Measurements from ENCODE around the gene OXGR1.
"Not testable (repeated sequence)": the region's sequence is repeated elsewhere in the genome, so short reads cannot be mapped to it uniquely, and the experiment has no call there.

Gene OXGR1

DNA sequence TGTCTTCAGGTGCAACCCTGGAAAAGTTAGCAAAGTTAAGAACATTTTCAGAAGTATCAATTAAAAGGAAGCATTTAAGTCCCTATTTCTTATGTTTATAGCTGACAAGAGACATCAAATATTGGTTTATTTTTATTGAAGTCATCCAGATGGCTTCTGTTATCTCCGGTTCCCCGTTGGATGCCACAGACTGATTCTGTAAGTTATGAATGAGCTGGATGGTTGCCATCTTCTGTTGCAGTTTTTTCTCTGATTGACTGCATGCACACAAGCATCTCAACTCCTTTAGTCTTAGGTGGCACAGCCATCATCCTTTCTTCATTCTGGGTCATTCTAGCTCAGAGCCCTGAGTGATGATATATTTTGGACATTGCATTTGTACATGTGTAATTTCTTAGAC is 10.6 kb upstream of the OXGR1 start:
- FAIRE-seq: no peak

DNA sequence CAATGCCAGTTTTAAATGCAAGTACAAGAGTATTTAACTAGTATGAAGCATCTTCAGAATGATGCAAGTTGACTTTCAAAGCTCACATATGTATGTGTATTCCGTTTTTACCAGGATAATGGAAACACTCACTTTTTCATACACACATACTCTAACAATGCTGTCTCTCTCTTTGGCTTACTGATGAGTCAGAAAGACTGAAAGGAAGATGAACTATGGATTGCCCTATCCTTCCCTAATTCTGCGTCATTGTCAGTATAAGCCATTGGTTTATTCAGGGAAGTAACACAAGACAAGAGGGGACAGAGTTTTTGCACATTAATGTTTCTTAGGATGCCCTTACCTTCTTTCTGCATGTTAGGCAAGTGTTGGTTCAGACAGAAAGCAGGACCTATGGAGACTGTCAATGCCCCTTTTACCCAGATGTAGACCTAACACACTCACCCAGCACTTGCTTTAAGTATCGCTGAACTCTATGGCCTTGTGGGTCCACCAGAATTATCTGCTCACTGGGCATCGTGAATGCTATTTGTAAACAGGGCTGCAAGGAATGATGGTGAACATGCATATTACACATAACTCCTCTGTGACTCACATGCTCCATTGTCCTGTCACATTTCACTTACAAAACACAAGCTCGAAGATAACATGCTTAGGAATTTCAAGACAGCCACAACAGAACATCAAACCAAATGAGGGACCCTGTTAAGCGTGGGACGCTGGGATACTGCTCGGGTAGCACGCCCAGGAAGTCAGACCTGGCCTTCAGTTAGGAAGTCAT is 10.0 kb upstream of the OXGR1 start:
- no peak for FAIRE-seq

DNA sequence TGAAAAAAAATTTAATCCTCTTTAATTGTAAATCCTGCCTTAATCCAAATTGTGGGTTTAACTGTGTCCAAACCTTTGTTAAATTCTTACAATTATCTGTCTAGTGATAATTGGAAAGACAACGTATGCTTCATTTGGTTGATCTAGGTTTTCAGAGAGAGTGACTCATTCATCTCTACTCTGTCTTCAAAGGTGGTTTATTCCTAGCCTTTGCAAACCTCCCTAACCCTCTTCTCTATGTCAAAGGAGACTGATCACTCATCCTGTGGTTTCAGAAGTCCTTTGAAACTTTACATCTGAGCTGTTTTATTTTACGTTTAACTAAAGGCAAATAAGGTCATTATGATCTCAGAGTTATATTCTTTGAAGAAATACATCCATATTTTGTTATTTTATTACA is 8.8 kb upstream of the OXGR1 start:
- no peak for FAIRE-seq

DNA sequence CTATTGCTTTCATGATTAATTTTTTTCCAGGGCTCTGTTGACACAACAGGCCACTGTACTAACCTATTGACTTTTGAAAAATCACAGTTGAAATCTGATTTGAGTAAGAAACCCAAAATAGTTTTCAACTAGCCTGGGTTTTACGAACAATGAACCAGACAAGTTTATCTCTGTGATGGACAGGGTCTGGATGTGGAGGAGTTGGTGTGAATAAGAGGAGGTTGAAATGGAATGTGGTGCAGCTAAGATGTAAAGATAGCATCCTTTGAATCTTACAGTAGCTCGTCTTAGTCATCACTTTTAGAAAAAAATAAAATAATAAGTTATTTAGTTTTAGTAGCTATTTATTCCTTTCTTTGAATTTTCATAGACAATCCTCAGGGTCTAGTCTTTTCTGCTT is 8.3 kb upstream of the OXGR1 start:
- no peak for FAIRE-seq

DNA sequence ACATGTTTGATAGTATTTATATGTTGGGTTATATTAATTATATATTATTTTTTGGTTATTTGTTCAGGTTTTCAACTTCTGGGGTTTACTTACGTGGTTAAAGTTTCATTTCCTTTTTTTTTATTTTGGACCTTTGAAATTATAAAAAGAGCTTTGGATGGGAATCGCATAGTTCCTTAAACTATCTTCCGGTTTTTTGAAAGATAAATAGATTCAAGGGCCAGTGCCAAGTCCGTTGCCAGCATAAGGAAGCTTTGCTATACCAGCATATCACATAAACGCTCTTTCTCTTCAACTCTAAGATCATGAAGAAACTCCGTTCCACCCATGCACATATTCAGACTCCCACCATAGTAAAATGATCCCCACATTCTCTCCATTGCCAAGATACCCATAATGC is 7.4 kb upstream of the OXGR1 start:
- no peak for FAIRE-seq

DNA sequence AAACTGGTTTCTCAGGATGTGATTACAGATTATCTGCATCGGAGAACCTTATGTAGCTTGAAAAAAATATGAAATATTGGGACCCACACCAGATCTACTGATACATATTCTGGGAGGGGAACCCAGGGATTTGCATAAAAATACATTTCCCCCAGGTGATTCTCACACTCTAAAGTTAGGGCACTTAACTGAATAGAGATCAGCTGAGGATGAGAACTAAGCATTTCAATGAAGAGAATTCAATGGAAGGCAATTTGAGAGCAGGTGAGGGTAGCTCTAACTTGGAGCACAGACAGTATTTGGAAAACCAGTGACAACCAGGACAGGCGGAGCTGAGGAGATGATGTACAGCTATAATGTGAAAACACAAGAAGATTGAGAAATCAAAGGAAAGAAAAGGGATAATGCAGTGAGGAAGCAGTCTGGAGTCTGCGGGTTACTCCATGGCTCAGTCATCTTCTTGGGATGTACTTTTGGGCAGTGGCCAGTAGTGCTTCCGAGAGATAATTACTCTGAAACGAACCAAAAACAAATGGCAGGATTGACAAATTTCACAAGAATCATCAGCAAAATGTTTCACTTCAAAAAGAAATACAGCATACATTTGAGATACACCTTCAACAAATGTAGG is 6.1 kb upstream of the OXGR1 start:
- no peak for FAIRE-seq

DNA sequence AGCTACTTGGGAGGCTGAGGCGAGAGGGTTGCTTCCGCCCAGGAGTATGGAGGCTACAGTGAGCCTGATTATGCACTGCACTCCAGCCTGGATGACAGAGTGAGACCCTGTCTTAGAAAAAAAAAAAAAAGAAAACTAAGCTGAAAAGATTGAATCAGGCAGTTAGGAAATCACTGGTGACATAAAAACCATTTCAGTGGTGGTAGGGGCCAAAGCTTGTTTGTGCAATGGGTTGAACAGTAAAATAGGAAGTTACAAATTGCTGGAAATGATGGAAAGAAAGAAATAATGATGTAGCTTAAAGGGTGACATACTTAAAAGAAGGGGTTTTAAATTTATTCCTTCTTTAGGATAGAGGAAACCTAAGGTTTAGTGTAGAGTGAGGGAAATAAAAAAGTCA is 4.8 kb upstream of the OXGR1 start:
- no peak for FAIRE-seq

DNA sequence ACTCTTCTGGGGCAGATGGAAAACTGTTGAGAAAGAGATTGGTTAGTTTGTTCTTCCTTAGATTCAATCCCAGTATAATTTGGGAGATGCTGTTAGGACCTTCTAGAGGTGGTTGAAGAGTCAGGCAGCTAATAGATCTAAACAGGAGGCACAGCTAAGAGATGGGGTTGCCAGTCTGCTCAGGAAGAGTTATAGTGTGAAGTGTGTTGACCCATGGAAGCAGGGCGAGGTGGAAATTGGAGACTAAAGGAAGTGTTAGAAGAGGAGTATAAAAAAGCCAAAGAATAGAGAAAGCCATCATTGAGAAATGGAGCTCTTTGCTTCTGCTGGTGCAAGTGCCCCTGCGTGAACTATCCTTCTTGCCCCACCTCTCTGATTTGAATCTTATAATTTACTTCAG is 3.8 kb upstream of the OXGR1 start:
- FAIRE-seq: no peak

DNA sequence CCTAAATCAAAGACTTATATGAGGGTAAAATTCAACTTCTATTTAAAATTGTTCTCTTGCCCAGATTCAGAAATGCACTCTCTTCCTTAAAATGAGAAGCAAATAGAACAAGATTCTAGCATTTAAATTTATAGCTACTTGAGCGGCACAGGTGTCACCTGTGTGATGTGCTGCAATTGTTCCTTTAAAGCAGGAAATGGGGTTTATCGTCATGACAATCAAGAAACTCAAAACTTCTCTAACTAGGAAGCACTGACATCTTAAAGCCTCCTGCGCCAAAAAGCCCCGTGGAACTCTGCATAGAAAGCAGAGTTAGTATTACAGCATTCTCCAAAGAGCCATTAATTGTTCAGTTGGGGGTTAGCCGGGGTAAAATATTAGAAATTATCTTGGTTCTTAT is 2.6 kb upstream of the OXGR1 start:
- FAIRE-seq: no peak

DNA sequence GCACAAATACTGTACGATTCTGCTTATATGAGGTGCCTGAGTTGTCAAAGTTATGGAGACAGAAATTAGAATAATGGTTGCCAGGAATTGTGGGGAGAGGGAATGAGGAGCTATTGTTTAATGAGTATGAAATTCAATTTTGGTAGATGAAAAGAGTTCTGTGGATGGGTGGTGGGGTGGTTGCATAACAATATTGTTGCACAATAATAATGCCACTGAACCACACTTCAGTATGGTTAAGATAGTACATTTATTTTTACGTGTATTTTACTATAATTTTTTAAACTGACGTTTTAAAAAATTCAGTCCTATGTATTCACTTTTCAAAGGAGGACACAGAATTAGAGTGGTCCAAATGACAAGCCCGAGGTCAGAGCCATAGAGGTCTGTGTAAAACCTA is 1.8 kb upstream of the OXGR1 start:
- FAIRE-seq: no peak

DNA sequence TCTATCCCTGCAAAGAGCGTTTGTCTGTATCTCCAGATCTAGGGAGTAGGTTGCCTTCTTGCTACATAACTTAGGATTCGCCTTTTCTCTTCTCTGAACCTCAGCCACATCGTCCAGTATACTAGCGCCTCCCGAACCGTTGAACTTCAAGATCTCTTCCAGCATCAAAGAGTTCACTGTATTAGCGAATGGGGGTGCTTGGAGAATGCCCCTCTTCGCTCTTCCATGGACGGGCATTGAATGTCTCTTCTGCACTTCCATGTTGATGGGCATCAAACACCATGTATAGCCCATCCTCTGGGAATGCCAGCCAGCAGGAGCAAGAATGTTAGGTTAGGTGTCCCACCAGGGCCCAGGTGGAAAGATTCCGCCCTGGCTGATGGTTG is 575 bp upstream of the OXGR1 start:
- no peak for FAIRE-seq

DNA sequence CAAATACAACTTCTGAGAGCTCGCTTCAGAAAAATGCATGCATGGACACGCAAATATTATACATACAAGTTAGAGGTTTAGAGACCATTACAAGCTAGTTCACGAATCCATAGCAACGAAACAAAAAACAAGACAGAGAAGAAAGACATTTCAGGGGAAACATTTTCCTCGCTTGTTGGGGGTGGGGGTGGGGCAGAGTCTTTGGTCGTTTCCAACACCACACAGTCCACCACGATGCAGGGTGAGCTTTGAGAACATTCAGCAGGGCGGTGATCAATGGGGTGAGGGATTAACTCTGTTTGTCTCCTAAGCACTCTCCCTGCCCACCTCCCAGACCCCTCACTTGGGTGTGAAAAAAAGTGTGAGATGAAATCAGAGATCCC is 651 bp downstream of the OXGR1 start:
- FAIRE-seq: no peak

DNA sequence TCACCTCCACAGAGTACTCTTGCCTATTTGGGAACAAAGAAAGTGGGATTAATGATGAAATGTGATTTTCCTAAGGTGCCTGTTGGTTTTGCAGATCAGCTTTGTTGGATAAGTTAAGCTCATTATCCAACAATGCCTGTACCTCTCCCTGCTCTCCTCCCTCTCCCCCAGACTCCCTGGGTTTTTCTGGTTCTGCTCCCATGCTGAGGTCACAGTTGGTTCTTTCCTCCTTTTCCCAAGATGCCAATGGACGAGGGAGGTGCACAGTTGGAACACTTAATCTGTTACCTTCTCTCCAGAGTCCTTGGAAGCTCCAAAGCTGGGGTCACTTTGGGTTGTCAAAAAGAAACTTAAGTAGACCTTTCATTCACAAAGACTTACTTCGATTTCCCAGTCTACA is 1.6 kb downstream of the OXGR1 start:
- no peak for FAIRE-seq

DNA sequence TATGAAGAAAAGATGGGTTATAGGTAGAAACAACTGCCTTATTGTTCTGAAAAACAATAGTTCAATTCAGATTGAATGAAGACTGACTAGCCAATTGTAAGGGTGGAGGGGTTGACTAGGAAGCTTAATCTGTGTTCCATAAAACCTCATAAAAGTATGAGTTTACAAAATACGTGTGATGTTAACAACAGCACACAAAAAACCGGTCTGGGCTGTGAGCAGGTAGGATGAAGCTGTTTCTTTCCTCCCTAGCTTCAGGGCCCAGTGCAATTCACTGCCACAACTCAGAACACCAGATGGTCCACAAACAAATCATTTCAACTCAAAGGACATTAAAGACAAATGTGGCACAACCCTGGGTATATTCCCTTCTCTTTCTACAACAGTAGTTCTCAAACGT is 3.2 kb downstream of the OXGR1 start:
- FAIRE-seq: no peak

DNA sequence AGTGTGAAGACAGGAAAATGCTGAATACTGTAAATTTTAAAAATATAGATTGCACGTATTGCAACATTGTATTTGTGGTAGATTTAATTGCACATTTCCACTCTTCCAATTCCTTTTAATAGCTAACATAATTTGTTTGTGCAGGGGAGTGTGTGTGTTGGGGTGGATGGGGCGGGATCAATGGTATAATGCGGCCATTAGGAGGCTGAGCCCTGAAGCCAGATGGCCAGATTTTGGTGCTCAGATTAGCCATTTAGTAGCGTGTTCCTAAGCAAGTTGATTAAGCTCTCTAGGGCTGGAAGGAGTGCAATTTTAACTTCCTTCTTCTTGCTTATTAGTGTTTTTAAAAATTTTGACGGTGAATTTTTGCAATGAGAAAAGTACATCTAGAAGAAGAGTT is 5.8 kb downstream of the OXGR1 start:
- FAIRE-seq: no peak

DNA sequence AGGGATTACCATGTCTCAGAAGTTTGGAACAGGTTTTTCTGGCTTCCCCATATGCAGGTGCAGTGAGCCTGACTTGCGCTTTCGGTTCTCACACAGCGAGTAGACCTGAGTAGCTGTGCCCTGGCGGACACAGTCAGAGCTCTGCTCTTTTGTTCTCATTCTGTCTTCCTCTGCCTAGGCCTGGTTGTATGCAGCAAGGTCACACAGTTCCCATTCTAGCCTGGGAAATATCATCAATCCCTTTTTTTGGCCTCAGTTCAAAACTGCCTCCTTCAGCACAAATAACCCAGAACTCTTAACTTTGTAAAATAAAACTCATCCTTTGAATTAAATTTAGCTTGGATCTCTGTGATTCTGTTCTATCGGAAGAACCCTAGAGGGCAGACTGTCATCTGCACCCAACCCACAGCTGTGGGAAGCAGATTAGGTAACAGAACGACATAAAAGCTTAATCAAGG is 10.2 kb downstream of the OXGR1 start:
- FAIRE-seq: no peak

DNA sequence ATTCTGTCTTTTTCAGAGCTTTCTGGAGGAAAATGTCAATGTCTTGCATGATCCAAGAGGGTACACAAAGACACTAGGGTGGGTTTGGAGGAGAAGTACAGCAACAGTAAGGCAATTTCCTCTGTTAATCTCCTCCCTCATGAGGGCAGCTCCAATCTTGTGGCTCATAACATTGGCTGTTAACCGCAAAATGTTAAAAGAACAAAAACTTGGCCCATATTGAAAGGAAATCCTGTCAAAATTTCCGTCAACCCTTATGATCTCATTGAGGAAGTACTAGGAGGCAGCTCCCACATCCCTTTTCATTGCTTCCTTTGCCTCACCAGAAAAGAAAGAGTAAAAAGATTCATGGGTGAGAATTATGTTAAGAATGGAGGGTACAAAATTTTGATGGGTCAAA is 11.6 kb downstream of the OXGR1 start:
- no peak for FAIRE-seq

DNA sequence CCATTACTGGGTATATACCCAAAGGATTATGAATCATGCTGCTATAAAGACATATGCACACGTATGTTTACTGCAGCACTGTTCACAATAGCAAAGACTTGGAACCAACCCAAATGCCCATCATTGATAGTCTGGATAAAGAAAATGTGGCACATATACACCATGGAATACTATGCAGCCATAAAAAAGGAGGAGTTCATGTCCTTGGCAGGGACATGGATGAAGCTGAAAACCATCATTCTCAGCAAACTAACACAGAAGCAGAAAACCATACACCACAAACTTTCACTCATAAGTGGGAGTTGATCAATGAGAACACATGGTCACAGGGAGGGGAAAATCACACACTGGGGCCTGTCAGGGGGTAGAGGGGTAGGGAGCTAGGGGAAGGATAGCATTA is 14.4 kb downstream of the OXGR1 start:
- not testable (repeated sequence) for FAIRE-seq

DNA sequence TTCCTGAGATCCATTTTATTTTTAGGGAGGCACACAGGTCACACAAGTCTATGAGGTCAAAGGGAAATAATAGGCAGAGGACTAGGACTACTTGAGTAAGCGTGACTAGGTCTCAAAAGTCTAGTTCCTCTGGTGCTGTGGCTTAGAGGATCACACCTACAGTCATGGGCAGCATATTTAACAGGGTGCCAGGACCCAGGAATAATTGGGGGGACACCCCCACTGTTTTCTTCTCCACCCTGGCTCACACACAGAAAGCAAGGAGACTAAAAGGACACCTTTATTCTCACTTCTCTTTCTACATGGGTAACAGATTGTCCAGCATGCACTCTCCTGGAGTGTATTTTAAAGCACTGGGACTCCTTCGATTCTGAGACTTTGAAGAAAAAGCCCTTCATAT is 26.2 kb downstream of the OXGR1 start:
- no peak for FAIRE-seq

DNA sequence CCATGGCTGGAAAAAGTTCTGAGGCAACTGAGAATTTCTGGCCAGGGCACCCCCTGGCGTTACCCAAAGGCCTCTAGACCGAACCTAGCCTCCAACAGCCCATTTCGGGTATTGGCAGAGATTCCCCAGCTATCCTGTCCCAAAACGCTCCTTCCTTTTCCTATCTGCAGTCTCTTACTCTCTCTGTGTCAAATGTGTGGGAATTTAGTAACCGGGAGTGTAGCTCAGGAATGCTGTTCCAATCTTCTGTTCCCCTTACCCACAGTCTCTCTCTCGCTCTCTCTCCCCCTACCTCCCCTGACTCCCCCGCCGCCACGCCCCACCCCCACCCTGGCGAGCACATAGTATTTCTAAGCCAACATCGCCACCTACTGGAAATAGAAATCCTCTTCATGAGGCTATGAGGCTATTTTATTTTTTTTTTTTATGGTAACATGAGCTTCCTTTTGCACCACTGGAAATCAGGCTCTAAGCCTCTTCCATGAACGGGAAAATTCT is 27.0 kb downstream of the OXGR1 start:
- FAIRE-seq: no peak

DNA sequence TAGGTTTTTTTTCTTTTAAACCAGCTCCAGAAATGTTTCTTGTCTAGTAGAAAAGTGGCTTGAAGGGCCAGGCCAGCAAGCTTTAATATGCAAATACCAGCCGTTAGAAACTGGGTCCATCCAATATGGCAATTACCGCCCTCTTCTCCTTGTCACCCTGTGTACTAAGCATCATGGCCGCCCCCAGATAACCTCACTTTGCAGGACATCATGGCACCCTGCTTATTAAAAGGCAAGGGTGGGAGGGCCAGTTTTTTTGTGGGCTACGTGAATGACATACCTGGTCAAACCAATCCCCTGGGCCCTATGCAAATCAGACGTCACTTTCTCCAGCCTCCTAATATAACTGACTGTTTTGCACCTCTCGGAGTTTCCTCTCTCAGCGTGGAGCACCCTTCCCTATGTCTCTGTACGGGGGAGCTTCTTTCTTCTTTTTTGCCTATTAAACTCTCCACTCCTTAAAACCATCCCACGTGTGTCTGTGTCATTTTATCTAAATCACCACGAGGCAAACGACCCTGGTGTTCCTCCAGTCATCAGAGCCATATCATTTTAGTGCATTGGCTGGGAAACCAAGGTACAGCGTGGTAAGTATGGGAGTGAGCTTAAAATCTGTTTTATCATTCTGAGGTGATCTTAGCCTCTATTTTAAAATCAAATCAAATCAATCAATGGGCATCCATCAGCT is 27.7 kb downstream of the OXGR1 start:
- FAIRE-seq: no peak

DNA sequence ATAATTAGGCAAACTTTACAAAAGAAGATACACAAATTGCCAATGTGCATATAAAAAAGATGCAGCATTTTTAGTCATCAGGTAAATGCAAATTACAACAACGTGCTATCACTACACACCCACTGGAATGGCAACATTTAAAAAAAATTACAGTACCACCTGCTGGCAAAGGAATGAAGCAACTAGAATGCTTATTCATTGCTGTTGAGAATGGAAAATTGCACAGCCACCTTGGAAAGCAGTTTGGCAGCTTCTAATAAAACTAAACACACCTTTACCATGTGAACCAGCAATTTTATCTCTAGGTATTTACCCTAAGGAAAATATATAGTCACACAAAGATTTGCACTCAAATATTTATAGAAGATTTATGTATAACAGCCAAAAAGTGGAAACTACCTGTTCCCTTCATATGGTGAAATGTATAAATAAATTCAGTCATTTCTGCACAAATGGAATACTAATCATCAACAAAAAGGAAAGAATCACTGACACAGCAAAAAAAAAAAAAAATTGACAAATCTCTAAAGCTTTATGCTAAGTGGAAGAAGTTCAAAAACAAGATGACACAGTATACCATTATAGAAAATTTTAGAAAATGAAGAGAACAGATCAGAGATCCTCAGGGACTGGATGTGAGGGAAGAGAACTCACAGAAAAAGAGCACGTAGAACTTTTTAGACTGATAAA is 30.3 kb downstream of the OXGR1 start:
- no peak for FAIRE-seq

DNA sequence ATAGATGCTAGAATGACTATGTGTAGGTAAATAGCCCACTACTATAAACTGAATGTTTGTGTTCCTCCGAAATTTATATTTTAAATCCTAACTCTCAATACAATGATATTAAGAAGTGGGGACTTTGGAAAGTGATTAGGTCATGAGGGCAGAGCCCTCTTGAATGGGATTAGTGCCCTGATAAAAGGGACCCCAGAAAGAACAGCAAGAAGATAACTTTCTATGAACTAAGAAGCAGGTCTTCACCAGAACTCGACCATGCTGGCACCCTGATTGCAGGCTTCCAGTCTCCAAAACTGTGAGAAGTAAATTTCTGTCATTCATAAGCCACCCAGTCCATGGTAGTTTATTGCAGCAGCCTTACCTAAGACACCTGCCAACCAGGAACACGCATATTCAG is 33.9 kb downstream of the OXGR1 start:
- FAIRE-seq: no peak
